Activated naive CD4-positive, alpha-beta T cell treated with anti-CD3 and anti-CD28 coated beads, Interleukin-2, amount 50 U/mL, for 16 hours (primary cell): ENCODE data around the gene GNAQ.

Experiments
- DNase-seq: peaks from one replicate; pipeline ENCODE4 v3.0.0-alpha.2; 2020

The GNAQ gene

GRCh38 chr9:77833561-77834429, 197.8 kb downstream of the GNAQ start:
- DNase-seq = no peak

- no peak for DNase-seq
Observed at GRCh38 chr9:77832639-77833038, 199.0 kb downstream of the GNAQ start.

- DNase-seq = no peak
Observed at GRCh38 chr9:77831781-77832180, 199.8 kb downstream of the GNAQ start.

GRCh38 chr9:77830618-77831285, 200.9 kb downstream of the GNAQ start:
- no peak for DNase-seq

GRCh38 chr9:77829420-77829819, 202.2 kb downstream of the GNAQ start:
- no peak for DNase-seq

- DNase-seq = no peak
Observed at GRCh38 chr9:77827104-77827784, 204.4 kb downstream of the GNAQ start.

- no peak for DNase-seq
Observed at GRCh38 chr9:77826621-77827020, 205.0 kb downstream of the GNAQ start.

- no peak for DNase-seq
Observed at GRCh38 chr9:77826116-77826515, 205.5 kb downstream of the GNAQ start.

GRCh38 chr9:77825361-77825760, 206.2 kb downstream of the GNAQ start:
- no peak for DNase-seq

GRCh38 chr9:77820293-77820954, 211.2 kb downstream of the GNAQ start:
- DNase-seq = no peak

- DNase-seq = no peak
Observed at GRCh38 chr9:77819657-77820056, 212.0 kb downstream of the GNAQ start.

GRCh38 chr9:77817590-77818311, 213.9 kb downstream of the GNAQ start:
- no peak for DNase-seq

- no peak for DNase-seq
Observed at GRCh38 chr9:77816641-77817341, 214.8 kb downstream of the GNAQ start.

GRCh38 chr9:77815260-77815659, 216.4 kb downstream of the GNAQ start:
- DNase-seq = no peak

- DNase-seq = no peak
Observed at GRCh38 chr9:77811832-77812231, 219.8 kb downstream of the GNAQ start.

GRCh38 chr9:77810637-77811119, 220.9 kb downstream of the GNAQ start:
- no peak for DNase-seq

GRCh38 chr9:77810047-77810446, 221.6 kb downstream of the GNAQ start:
- DNase-seq = no peak

- DNase-seq = no peak
Observed at GRCh38 chr9:77809552-77809951, 222.1 kb downstream of the GNAQ start.

- no peak for DNase-seq
Observed at GRCh38 chr9:77808751-77809081, 222.9 kb downstream of the GNAQ start.

GRCh38 chr9:77807846-77808750, 223.5 kb downstream of the GNAQ start:
- no peak for DNase-seq

GRCh38 chr9:77807281-77807683, 224.3 kb downstream of the GNAQ start:
- DNase-seq = no peak
